ENCODE data around the gene STK25.

- TF ChIP-seq POLR2A (IDR thresholded peaks at IDR 0.05) (no peak), CTCF (IDR thresholded peaks at IDR 0.05 in 8 of 11, conservative IDR thresholded peaks at IDR 0.05 in 3 of 11) (no peak), POLR2AphosphoS5 (IDR thresholded peaks at IDR 0.05) (no peak)
Measured at GRCh38 chr2:241492174-241492565, 16.2 kb downstream of the STK25 start.
